GM19438 (cell line): Measurements from ENCODE around the gene MBD4.
A peak's percentile ranks its signal among the peaks of the same experiment; 100 is the strongest.
"Not testable (repeated sequence)": the region's sequence is repeated elsewhere in the genome, so short reads cannot be mapped to it uniquely, and the experiment has no call there.

ENCODE experiments used
- ATAC-seq: cut with Tn5 transposase; IDR thresholded peaks from one replicate; pipeline ENCODE4 v1.9.1; 2021; ENCODE audit warnings: low read depth; ENCODE audit not compliant: unreplicated experiment

Gene MBD4

DNA sequence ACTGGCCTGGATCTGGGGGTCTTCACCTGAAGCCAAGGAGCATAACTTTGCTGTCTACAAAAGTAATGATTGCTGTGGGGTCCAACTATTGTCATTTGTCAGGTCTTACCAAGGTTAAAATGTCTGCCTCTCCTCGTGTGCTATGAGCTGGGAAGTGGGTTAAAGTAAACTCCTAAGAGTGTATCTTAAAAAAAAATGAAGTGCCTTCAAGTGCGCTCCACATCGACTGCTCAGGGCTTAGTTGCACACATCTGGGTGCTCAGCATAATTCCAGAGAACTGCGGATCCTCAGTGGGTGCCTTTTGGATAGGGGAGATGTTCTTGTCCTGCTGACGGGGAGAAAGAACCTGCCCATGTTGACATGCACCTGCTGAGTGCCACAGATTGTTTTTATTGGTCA, 52.3 kb downstream of the MBD4 start:
- ATAC-seq, result no peak

DNA sequence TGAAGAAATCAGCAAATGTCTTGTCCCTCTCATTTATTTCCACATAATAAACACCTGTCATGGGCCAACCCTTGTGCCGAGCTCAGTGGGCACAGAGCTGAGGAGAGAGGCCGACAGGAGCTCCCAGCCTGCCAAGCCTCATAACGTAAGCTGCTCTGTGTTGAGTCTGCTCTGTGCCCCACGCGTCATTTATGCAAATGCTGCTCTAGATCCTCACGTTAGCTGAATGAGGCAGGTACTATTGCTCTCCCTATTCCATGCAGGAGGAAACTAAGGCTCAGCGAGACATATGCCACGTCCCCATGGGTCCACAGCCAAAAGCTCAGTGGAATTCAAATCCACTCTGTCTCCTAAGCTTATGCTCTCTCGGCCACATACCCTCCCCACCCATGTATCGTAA, 52.8 kb downstream of the MBD4 start:
- ATAC-seq, result no peak

DNA sequence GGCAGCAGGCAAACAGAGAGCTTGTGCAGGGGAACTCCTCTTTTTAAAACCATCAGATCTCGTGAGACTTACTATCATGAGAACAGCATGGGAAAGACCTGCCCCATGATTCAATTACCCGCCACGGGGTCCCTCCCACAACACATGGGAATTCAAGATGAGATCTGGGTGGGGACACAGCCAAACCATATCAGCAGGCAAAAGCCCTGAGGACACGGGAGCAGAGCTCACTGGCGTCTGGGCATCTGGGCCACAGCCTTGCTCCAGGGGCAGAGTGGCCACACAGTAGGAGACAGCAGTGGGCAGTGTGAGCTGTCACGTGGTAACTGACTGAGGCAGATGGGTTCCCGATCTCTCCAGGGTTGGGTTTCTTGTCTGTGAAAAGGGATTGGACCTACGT, 54.2 kb downstream of the MBD4 start:
- not testable (repeated sequence) for ATAC-seq

DNA sequence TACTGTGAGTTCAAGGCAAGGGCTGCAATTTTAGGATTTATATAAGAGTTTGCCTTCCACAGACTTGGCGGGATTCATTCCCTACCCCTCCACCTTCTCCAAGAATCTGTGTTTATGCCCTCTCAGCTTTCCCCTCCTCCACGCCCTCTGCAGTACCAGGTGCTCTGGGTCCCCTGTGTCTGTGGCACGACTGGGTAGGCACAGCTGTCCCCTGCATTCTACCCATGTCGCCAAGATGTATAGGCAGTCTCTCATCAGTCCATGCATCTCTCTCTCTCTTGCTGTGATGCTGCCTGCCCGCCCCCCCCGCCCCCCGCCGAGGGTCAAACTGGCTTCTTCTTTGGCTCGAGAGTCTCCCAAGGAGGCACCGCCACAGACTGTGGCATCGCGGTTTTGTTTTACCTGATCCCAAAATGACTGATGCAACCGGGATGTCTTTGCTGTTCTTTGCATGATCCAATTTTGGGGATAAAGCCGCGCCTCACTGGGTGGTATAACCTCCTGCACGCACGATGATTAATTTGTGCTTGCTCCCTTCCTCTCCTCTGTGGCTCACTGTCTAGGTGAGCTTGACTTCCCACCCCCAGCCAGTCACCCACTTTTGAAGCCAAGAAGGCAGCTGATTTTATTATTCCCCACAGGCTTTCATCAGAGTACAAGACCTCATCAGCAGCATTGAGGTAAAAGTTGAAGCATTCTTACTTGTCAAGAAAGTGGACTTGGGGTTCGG, 55.0 kb downstream of the MBD4 start:
- ATAC-seq, result no peak

DNA sequence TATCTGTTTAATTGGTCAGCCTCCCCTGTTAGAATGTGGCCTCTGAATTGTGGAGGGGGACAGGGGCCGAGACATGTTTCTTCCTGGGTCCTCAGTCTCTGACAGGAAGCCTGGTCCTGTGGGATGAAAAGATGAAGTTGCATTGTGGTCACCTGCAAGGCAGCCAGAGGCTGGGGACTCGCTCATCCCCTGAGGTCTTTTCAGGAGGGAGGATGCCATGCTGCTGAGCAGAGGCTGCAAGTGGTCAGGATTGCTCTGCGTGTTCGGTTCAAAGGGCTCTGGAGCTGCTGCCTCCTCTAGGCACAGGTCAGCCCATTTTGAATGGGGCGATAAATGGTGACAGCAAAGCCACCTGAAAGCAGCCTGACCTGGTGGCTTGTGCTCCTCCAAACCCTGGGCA, 55.6 kb downstream of the MBD4 start:
- ATAC-seq, result not testable (repeated sequence)

DNA sequence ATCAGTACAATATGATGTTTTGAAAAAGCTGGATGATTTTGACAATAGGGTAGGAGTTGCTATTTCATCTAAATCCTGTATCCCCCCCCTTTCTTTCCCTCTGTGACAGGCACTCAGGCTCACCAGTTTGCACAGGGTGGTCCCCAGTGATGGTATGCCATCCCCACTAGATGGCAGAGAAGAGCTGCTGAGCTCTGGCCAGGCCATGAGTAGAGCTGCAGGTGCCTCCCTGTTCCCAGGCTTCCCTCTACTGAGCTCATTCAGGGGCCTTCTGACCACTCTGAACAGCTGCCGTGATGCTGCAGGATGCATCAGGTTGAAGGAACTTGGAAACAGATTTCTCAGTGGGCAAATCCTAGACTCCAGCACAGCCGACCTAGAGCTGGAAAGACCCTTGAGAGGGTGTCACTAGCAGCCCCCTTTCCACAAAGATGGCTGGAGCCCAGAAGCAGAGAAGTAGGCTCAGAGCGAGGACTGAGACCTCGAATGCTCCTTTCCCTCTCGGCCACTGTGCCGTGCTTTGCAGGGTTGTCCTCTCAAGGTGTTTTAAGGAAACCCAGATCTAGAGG, 56.4 kb downstream of the MBD4 start:
- ATAC-seq, result peak; percentile 86

DNA sequence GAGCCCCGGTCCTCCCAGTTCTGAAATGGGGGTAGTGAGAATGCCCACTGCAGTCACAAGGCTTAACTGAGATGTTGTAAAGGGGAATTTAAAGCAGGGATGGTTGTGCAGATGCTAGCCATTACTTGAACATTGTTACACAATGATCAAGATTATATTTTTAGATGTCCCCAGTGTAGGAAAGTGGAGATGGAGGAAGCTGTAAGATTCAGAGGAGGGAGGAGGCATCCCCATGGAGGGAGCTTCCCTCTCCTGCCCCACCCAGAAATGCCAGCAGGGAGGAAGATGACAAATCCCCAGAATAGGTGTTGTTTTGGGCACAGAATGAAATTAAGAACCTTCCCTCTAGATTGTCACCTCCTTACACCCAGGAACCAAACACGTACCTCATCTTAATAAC, 57.4 kb downstream of the MBD4 start:
- ATAC-seq, result no peak
